SU-DHL-6 (cell line): ENCODE results near the gene RBFOX1.

Experiments used
- EZH2phosphoT487 ChIP-seq: fragments of 200-600 bp; sonication (generic), shearing (Covaris generic); conservative IDR thresholded peaks from 2 replicates; pipeline ENCODE4 v1.6.1; 2018; ENCODE audit warnings: mild to moderate bottlenecking, antibody characterized with exemption, low read length, moderate library complexity, mixed read lengths
- TF ChIP-seq, protein P1 (sequence below): fragments of 200-600 bp; sonication (generic); IDR thresholded peaks from one replicate; pipeline ENCODE4 v1.5.1; 2017; ENCODE audit warnings: antibody characterized with exemption, mild to moderate bottlenecking, low read length, moderate library complexity; ENCODE audit not compliant: insufficient read depth, poor library complexity, severe bottlenecking

- TF ChIP-seq, protein P1, sequence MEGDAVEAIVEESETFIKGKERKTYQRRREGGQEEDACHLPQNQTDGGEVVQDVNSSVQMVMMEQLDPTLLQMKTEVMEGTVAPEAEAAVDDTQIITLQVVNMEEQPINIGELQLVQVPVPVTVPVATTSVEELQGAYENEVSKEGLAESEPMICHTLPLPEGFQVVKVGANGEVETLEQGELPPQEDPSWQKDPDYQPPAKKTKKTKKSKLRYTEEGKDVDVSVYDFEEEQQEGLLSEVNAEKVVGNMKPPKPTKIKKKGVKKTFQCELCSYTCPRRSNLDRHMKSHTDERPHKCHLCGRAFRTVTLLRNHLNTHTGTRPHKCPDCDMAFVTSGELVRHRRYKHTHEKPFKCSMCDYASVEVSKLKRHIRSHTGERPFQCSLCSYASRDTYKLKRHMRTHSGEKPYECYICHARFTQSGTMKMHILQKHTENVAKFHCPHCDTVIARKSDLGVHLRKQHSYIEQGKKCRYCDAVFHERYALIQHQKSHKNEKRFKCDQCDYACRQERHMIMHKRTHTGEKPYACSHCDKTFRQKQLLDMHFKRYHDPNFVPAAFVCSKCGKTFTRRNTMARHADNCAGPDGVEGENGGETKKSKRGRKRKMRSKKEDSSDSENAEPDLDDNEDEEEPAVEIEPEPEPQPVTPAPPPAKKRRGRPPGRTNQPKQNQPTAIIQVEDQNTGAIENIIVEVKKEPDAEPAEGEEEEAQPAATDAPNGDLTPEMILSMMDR, result no peak
- TF ChIP-seq EZH2phosphoT487, result no peak
Measured at GRCh38 chr16:7613518-7613917, 280.9 kb downstream of the RBFOX1 start.
